NOMO-1 (cell line): ENCODE data around the gene SCN5A.

Experiments used
- DNase-seq, 2 experiments: peaks; one replicate each; lab custom pipeline; 2025; ENCODE audit not compliant: unreplicated experiment in 2 of 2; lab: John Stamatoyannopoulos, UW

SCN5A gene

DNA sequence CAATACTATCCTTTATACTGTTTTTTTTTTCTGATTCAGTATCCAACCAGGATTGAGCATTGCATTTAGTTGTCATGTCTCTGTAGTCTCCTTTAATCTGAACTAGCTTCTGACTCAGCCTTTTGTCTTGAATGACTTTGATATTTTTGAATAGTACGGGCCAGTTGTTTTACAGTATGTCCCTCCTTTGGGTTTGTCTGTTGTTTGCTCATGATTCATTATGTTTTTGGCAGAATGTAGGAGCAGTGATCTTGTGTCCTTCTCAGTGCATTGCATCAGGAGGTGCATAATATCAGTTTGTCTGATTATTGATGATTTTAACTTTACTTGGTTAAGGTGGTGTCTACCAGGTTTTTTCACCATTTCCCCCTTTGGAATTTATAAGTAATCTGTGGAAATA lies 132.8 kb downstream of the SCN5A start:
- no peak for DNase-seq

- DNase-seq: no peak
These were observed 134.1 kb downstream of the SCN5A start for GRCh38 chr3:38515367-38515766.

- no peak for DNase-seq
These were observed 137.9 kb downstream of the SCN5A start for GRCh38 chr3:38511546-38511945.

DNA sequence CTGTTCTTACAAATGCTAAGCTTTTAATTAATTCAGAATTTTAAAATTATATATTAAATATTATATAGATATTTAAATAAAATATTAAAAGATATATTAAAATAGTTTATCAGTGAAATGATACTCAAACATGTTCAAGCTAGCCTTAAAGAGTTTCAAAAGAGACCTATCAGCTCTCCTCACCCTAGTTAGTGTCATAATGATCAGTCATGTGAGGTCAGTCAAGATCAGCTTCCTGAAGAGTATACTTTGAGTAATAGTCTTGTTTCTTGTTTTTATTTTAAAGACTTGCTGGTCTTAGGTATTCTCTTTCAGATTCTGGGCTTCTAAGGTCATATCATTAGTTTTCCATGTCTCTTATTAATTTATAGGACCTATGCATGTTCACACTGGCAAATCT lies 138.9 kb downstream of the SCN5A start:
- no peak for DNase-seq

GRCh38 chr3:38509732-38510131 lies 139.8 kb downstream of the SCN5A start:
- no peak for DNase-seq

- DNase-seq: peak in 1 of 2 experiments; percentile 23
These were observed 142.4 kb downstream of the SCN5A start for GRCh38 chr3:38507120-38507519.

GRCh38 chr3:38500688-38501417 lies 148.6 kb downstream of the SCN5A start:
- no peak for DNase-seq
